ENCODE measurements around the gene WDR91. TPM values are rescaled to one million over a fixed set of nuclear protein-coding genes. Genes with fewer than 3 reads are reported as not detected.

WDR91 gene
- total RNA-seq: 5.4 TPM
- long read RNA-seq, full-length matches to known transcripts: 5 of 10 reads
- long read RNA-seq, partial matches to known transcripts: 3 of 10 reads
- long read RNA-seq, other reads (novel, unspliced or antisense): 2 of 10 reads

DNA sequence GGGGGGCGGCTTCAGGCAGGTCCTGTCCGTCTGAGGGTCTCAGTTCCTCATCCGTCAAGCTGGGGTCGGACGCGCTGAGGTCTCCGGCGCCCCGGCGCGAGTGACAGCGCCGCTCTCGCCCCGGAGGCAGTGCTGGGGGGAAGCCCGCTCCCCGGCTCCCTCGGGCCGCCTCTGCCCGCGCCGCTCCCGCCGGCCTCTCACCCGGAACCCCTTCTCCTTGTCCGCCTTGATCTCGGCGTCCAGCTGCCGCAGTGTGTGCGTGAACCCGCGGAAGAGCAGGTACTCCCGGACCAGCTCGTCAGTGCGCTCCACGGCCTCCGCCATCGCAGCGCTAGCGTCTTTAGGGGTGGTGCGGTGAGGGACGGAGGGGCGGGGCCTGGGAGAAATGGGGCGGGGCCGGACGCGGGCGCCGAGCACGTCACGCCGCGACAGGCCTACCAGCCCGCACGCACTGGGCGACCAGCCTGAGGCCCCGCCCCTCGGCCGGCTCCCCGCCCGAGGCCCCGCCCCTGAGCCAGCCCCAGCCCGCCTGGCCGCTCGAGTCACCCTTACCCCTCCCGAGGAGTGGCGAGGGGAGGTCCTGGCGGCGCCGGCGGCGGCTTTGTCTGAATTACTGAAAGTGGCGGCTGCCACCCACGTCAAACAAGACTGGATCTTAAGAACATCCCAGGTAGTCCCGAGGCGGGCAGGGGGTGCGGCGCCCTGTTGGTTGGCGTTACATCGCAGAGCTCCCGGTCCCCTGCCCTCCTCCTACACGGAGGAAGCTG is at the start of gene WDR91:
TSS of gene WDR91 (minus strand) at position 348 of the 767 bp plus-strand sequence. CDS start at position 324, 24 bp downstream.
- Histone ChIP-seq H3K36me3 (peaks cover 5% of the 10 kb centered on the region), H3K4me3 (peak within 1 kb of the TSS; percentile 87), H3K4me1 (peaks cover 28% of the 10 kb centered on the region), H3K9me3 (replicated peaks) (no peaks in the 10 kb centered on the region), H3K27me3 (ENCODE audit: low read depth) (no peaks in the 10 kb centered on the region), H3K27ac (replicated peaks) (peak within 1 kb of the TSS; percentile 89)
- TF ChIP-seq, protein P1, sequence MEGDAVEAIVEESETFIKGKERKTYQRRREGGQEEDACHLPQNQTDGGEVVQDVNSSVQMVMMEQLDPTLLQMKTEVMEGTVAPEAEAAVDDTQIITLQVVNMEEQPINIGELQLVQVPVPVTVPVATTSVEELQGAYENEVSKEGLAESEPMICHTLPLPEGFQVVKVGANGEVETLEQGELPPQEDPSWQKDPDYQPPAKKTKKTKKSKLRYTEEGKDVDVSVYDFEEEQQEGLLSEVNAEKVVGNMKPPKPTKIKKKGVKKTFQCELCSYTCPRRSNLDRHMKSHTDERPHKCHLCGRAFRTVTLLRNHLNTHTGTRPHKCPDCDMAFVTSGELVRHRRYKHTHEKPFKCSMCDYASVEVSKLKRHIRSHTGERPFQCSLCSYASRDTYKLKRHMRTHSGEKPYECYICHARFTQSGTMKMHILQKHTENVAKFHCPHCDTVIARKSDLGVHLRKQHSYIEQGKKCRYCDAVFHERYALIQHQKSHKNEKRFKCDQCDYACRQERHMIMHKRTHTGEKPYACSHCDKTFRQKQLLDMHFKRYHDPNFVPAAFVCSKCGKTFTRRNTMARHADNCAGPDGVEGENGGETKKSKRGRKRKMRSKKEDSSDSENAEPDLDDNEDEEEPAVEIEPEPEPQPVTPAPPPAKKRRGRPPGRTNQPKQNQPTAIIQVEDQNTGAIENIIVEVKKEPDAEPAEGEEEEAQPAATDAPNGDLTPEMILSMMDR (IDR thresholded peaks at IDR 0.05; ENCODE audit: borderline replicate concordance): no peak
- intact Hi-C loops (cut with micrococcal nuclease): no loop called here
- peak; percentile 96 for DNase-seq

DNA sequence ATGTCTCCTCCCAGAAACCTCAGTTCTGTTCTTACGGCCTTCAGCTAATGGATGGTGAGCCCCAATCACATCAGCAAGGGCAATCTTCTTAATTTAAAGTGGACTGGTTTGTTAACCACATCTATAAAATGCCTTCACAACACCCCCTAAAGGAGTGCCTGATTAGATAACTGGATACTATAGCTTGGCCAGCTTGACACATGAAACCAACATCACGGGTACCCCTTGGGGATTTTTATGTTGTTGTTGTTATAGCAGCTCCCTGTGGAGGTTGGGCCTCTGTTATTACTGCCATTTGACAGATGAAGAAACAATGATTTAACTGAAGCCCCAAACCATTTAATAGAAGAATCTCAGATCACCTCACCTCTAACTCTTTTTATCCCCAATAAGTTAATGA is 49.1 kb upstream of the WDR91 start:
- TF ChIP-seq, protein P1 (IDR thresholded peaks at IDR 0.05; ENCODE audit: borderline replicate concordance): no peak
- Histone ChIP-seq H3K9me3 (replicated peaks) (peaks cover 6% of the 10 kb centered on the region), H3K27ac (replicated peaks) (peak overlapping the region; percentile 16), H3K36me3 (no peaks in the 10 kb centered on the region), H3K27me3 (ENCODE audit: low read depth) (peaks cover 5% of the 10 kb centered on the region), H3K4me1 (peaks cover 8% of the 10 kb centered on the region), H3K4me3 (no peak overlapping the region)
- intact Hi-C loops (cut with micrococcal nuclease): no loop called here
- DNase-seq: no peak

DNA sequence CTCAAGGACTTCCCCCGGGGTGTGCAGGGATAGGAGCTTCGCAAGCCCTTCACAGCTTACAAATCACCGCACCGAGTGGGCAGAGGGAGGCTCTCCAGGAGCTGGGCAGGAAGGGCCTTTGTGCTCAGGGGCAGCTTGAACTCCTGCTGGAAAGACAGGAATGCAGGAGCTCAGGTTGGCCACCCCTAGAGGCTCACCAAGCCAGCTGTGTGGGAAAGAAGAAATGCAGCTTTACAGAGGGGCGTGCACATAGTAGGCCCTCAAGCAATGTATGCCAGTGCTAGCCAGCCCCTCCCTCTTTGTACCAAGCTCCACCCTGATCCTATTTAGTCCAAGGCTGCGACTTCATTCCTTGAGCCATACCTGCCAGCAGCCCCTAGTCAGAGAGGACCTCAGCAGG is 48.4 kb upstream of the WDR91 start:
- H3K4me3 ChIP-seq: no peak overlapping the region
- H3K27ac ChIP-seq (replicated peaks): no peak overlapping the region
- TF ChIP-seq, protein P1 (IDR thresholded peaks at IDR 0.05; ENCODE audit: borderline replicate concordance): no peak
- DNase-seq: no peak
- intact Hi-C loops (cut with micrococcal nuclease): no loop called here
- H3K9me3 ChIP-seq (replicated peaks): no peaks in the 10 kb centered on the region
- H3K4me1 ChIP-seq: peaks cover 15% of the 10 kb centered on the region
- peaks cover 5% of the 10 kb centered on the region for H3K27me3 ChIP-seq (ENCODE audit: low read depth)
- no peaks in the 10 kb centered on the region for H3K36me3 ChIP-seq

DNA sequence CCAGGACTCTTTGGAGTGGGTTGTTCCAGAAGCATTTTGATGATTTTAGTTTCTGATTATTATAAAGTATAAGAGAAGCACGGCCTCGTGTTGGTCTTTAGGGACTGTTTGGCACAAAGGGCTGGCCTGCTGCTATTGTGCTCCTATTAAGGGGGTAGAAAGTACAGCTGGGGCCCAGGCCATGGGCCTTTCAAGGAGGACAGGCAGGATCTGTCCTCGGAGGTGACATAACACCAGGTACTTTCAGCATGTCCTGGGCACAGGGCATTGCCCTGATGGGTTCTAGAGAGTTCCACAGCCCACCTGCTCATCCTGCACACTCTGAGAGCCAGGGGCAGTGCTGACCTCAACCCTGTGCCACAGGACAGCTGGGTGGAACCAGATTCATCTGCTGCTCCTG is 47.3 kb upstream of the WDR91 start:
- no peak overlapping the region for H3K4me3 ChIP-seq
- H3K36me3 ChIP-seq: no peaks in the 10 kb centered on the region
- TF ChIP-seq, protein P1 (IDR thresholded peaks at IDR 0.05; ENCODE audit: borderline replicate concordance): no peak
- DNase-seq: no peak
- intact Hi-C loops (cut with micrococcal nuclease): no loop called here
- H3K27ac ChIP-seq (replicated peaks): no peak overlapping the region
- no peaks in the 10 kb centered on the region for H3K9me3 ChIP-seq (replicated peaks)
- H3K27me3 ChIP-seq (ENCODE audit: low read depth): peaks cover 5% of the 10 kb centered on the region
- H3K4me1 ChIP-seq: peaks cover 26% of the 10 kb centered on the region

DNA sequence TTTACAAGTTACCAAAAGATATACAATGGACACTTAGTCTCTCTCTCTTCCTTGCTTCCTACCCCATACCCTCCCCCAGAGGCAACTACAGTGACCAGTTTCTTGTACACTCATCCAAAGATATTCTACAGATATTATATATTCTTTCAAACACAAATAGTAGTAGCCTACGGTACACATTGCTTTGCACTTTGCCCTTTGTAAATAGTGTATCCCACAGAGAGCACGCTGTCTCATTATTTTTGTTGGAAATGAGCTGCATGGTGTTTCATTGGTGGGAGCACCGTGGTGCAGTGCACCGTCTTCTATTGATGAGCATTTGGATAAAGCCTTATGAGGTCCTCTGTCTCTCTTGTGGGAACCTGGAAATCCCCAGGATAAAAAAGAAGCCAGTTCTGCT is 46.5 kb upstream of the WDR91 start:
- H3K4me1 ChIP-seq: peaks cover 32% of the 10 kb centered on the region
- no peak for DNase-seq
- no peaks in the 10 kb centered on the region for H3K9me3 ChIP-seq (replicated peaks)
- intact Hi-C loops (cut with micrococcal nuclease): no loop called here
- no peak overlapping the region for H3K27ac ChIP-seq (replicated peaks)
- TF ChIP-seq, protein P1 (IDR thresholded peaks at IDR 0.05; ENCODE audit: borderline replicate concordance): no peak
- H3K36me3 ChIP-seq: no peaks in the 10 kb centered on the region
- peaks cover 5% of the 10 kb centered on the region for H3K27me3 ChIP-seq (ENCODE audit: low read depth)
- no peak overlapping the region for H3K4me3 ChIP-seq
